HUES6 (cell line): ENCODE data around the gene FGF21.

Experiments
- H3K27ac ChIP-seq: 2 replicates; pipeline ENCODE4 v1.7.0; 2013; ENCODE audit warnings: low read depth, mild to moderate bottlenecking, low read length, inconsistent platforms
- H3K27me3 ChIP-seq: 2 replicates; pipeline ENCODE4 v1.6.1; 2013; ENCODE audit warnings: low read length; ENCODE audit not compliant: control insufficient read depth, insufficient read depth
- H3K36me3 ChIP-seq: 2 replicates; pipeline ENCODE4 v1.6.1; 2013; ENCODE audit warnings: low read length; ENCODE audit not compliant: control insufficient read depth, insufficient read depth
- H3K4me1 ChIP-seq: 2 replicates; pipeline ENCODE4 v1.6.1; 2013; ENCODE audit warnings: low read length; ENCODE audit not compliant: control insufficient read depth, insufficient read depth
- H3K4me3 ChIP-seq: 2 replicates; pipeline ENCODE4 v1.5.1; 2013; ENCODE audit warnings: low read depth, low read length
- H3K9ac ChIP-seq: one replicate; pipeline ENCODE4 v1.6.1; 2013; ENCODE audit warnings: mild to moderate bottlenecking, low read length
- H3K9me3 ChIP-seq: 2 replicates; pipeline ENCODE4 v1.6.1; 2013; ENCODE audit warnings: low read depth, low read length; ENCODE audit not compliant: control insufficient read depth, insufficient read depth

Gene FGF21

GRCh38 chr19:48718711-48719231, 36.6 kb upstream of the FGF21 start:
- Histone ChIP-seq H3K9me3 (no peaks in the 10 kb centered on the region), H3K4me3 (peak overlapping the region; percentile 75), H3K36me3 (no peaks in the 10 kb centered on the region), H3K9ac (peak overlapping the region; percentile 10), H3K27ac (no peak overlapping the region), H3K27me3 (no peaks in the 10 kb centered on the region), H3K4me1 (peaks cover 42% of the 10 kb centered on the region)

DNA sequence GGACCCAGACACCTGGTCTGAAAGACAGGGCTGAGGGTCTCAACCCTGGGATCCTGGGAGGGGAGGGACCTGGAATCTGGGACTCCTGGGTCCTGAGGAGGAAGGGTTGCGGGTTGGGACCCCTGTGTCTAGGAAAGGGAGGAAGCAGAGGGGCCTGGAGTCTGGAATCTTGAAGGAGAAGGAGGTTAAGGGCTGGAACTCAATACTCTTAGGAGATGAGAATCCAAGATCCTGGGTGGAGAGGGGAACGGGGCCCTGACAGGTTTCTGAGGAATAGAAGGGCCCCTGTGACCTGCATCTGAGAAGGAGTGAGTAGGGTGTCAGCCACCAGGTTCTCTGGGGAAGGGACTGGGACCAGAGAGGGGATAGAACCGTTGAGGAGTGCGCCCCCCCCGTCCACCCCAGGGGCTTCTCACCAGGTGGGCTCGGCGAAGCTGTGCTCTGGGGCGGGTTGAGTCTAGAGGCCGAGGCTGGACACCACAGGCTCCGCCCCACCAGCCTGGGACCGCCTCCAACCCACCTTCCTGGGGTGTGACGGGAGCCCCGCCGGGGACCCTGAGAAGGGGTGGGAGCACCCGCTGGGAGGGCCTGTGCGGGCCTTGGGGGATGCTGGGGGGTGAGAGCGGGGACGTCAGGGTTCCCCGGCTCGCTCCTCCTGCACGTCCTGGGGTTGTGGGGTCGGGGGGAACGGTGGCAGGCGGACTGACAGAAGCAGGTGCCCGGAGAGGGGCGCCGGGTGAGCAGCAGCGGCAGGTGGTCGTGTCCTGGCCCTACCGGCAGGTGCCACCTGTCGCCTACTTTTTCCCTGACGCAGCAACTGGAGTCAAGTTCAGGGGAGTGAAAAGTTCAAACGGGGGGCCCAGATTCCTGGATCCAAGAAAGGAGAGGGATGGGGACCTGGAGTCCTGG, 35.8 kb upstream of the FGF21 start, which contains the start of gene MAMSTR:
MAMSTR (minus strand) TSS at position 463 of the 909 bp plus-strand sequence. CDS start 694 bp downstream, outside the sequence.
- peak within 1 kb of the TSS; percentile 10 for H3K9ac ChIP-seq
- H3K27ac ChIP-seq: no peak within 1 kb of the TSS
- no peaks in the 10 kb centered on the region for H3K9me3 ChIP-seq
- H3K36me3 ChIP-seq: no peaks in the 10 kb centered on the region
- H3K4me1 ChIP-seq: peaks cover 41% of the 10 kb centered on the region
- peak within 1 kb of the TSS; percentile 75 for H3K4me3 ChIP-seq
- H3K27me3 ChIP-seq: no peaks in the 10 kb centered on the region

GRCh38 chr19:48720251-48720612, 35.1 kb upstream of the FGF21 start:
- Histone ChIP-seq H3K27ac (no peak overlapping the region), H3K27me3 (no peaks in the 10 kb centered on the region), H3K36me3 (no peaks in the 10 kb centered on the region), H3K9ac (no peak overlapping the region), H3K9me3 (no peaks in the 10 kb centered on the region), H3K4me1 (peaks cover 36% of the 10 kb centered on the region), H3K4me3 (peak overlapping the region; percentile 75)

GRCh38 chr19:48720613-48721296, 34.6 kb upstream of the FGF21 start:
- Histone ChIP-seq H3K9me3 (no peaks in the 10 kb centered on the region), H3K36me3 (no peaks in the 10 kb centered on the region), H3K9ac (peak overlapping the region; percentile 67), H3K27ac (no peak overlapping the region), H3K4me3 (peak overlapping the region; percentile 75), H3K27me3 (no peaks in the 10 kb centered on the region), H3K4me1 (peaks cover 31% of the 10 kb centered on the region)

- no peaks in the 10 kb centered on the region for H3K9me3 ChIP-seq
- no peak overlapping the region for H3K4me3 ChIP-seq
- peaks cover 22% of the 10 kb centered on the region for H3K4me1 ChIP-seq
- no peaks in the 10 kb centered on the region for H3K36me3 ChIP-seq
- H3K27me3 ChIP-seq: no peaks in the 10 kb centered on the region
- no peak overlapping the region for H3K27ac ChIP-seq
- H3K9ac ChIP-seq: no peak overlapping the region
These were observed 33.1 kb upstream of the FGF21 start for GRCh38 chr19:48722196-48722708.

- Histone ChIP-seq H3K4me1 (peaks cover 5% of the 10 kb centered on the region), H3K4me3 (no peak overlapping the region), H3K9ac (no peak overlapping the region), H3K36me3 (no peaks in the 10 kb centered on the region), H3K27me3 (no peaks in the 10 kb centered on the region), H3K9me3 (no peaks in the 10 kb centered on the region), H3K27ac (no peak overlapping the region)
These were observed 30.2 kb upstream of the FGF21 start for GRCh38 chr19:48724796-48725753.

DNA sequence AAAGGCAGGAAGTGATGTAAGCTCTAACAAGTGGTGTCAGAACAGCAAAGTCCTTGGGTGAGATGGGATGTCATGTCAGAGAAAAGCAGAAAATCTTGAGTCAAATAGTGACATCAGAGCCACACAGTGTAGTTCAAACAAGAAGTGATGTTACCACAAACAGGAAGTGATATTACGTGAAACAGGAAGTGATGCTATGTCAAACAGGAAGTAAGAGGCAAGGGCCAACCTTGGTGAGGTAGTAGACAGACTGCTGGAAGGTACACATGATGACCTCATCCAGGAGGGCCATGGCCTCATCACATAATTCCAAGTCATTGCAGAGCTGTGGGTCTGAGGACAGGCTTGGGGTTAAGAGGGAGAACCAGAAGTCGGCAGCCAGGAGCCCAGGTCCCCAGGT, 28.8 kb upstream of the FGF21 start:
- H3K4me3 ChIP-seq: no peak overlapping the region
- no peak overlapping the region for H3K9ac ChIP-seq
- no peaks in the 10 kb centered on the region for H3K36me3 ChIP-seq
- no peak overlapping the region for H3K27ac ChIP-seq
- no peaks in the 10 kb centered on the region for H3K27me3 ChIP-seq
- H3K4me1 ChIP-seq: peaks cover 2% of the 10 kb centered on the region; the same call in 1 of the 2 replicates
- H3K9me3 ChIP-seq: no peaks in the 10 kb centered on the region

DNA sequence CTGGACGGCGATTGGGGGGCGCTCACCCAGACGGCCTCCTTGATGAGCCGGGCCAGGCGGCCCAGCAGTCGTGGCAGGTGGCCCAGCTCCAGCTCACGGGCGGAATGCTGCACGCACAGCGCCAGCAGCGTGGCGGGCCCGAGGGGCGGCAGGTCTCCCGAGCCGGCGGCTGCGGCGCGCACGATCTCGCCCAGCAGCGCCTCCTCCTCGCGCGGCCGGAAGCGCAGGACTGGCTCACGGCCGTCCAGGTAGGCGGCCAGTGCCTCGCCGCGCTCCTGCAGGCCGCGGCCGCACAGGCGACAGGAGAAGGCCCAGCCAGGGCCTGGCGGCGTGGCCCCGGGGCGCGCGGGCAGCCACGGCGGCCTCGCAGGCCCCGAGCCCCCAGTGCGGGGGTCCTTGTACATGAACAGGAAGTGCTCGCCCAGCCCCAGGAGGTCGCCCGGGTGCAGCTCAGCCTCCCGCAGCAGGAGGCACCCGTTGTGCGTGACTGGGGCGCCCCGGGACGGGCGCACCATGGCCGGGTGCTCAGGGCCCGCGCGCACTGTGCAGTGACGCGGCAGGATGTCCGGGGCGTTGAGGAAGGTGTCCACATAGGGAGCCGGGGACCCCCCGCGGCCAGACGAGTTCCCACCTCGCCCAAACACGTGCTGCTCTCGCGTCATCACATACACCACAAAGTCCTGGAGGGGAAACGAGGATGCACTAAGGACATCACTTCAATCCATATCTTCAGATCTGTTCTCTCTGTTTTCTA, 26.2 kb upstream of the FGF21 start:
- no peaks in the 10 kb centered on the region for H3K27me3 ChIP-seq
- H3K9ac ChIP-seq: no peak overlapping the region
- H3K9me3 ChIP-seq: no peaks in the 10 kb centered on the region
- no peak overlapping the region for H3K27ac ChIP-seq
- H3K4me3 ChIP-seq: peak overlapping the region; percentile 19; the same call in 1 of the 2 replicates
- H3K36me3 ChIP-seq: no peaks in the 10 kb centered on the region
- H3K4me1 ChIP-seq: peaks cover 2% of the 10 kb centered on the region; the same call in 1 of the 2 replicates

DNA sequence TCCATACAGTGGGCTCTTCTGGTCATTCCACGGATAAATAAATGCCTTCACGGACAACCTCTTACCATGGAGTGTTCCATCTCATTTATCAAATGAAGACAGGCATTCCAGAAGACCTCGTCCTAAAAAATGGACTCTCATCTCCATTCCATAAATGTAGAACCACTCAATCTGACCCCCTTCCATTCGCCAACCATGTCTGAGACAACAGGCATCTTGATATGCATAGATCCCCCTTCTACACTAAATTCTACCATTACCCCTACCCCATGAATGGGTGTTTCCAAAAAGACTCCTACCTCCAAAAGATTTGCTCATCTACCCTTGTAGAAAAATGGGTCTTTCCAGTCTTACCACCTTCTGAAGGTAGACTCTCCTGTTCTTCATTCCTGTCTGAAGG, 23.9 kb upstream of the FGF21 start:
- Histone ChIP-seq H3K36me3 (no peaks in the 10 kb centered on the region), H3K9me3 (no peaks in the 10 kb centered on the region), H3K4me1 (no peaks in the 10 kb centered on the region), H3K9ac (no peak overlapping the region), H3K27me3 (no peaks in the 10 kb centered on the region), H3K27ac (no peak overlapping the region), H3K4me3 (no peak overlapping the region)

DNA sequence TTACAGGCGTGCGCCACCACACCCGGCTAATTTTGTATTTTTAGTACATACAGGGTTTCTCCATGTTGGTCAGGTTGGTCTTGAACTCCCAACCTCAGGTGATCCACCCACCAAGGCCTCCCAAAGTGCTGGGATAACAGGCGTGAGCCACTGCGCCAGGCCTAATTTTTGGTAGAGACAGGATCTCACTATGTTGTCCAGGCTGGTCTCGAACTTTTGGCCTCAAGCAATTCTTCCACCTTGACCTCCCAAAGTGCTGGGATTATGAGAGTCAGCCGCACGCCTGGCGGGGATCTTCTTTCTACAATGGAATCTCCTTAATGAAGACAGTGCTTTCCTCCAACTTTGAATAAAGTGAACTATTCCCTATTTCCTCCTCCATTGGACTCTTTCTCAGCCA, 20.7 kb upstream of the FGF21 start:
- no peak overlapping the region for H3K27ac ChIP-seq
- no peak overlapping the region for H3K4me3 ChIP-seq
- no peak overlapping the region for H3K9ac ChIP-seq
- H3K4me1 ChIP-seq: peaks cover 12% of the 10 kb centered on the region
- H3K27me3 ChIP-seq: peaks cover 7% of the 10 kb centered on the region
- H3K36me3 ChIP-seq: no peaks in the 10 kb centered on the region
- no peaks in the 10 kb centered on the region for H3K9me3 ChIP-seq
